GM23248 (cell line): ENCODE data around the gene NRBP1. TPM values are rescaled to one million over a fixed set of nuclear protein-coding genes. Genes with fewer than 3 reads are reported as not detected.

Experiments used
- DNase-seq: peaks from one replicate; pipeline ENCODE4 v3.0.0-alpha.2; 2015
- H2AFZ ChIP-seq: fragments of 200-600 bp; sonication (generic); 2 replicates; pipeline ENCODE4 v1.6.1; 2016; ENCODE audit warnings: antibody characterized with exemption
- H3F3A ChIP-seq: fragments of 200-600 bp; sonication (generic); 2 replicates; pipeline ENCODE4 v1.6.1; 2016; ENCODE audit warnings: mild to moderate bottlenecking, antibody characterized with exemption, mixed run types; ENCODE audit not compliant: insufficient read depth
- H3K27ac ChIP-seq: fragments of 200-600 bp; sonication (generic); 2 replicates; pipeline ENCODE4 v1.5.1; 2016; ENCODE audit warnings: mild to moderate bottlenecking
- H3K27me3 ChIP-seq: fragments of 200-600 bp; sonication (generic); replicated peaks from 2 replicates; pipeline ENCODE4 v1.6.1; 2016; ENCODE audit warnings: mild to moderate bottlenecking; ENCODE audit not compliant: insufficient read depth
- H3K36me3 ChIP-seq: fragments of 200-600 bp; sonication (generic); 2 replicates; pipeline ENCODE4 v1.6.1; 2016; ENCODE audit warnings: low read depth, mild to moderate bottlenecking
- H3K4me1 ChIP-seq: fragments of 200-600 bp; sonication (generic); 2 replicates; pipeline ENCODE4 v1.6.1; 2016; ENCODE audit warnings: mild to moderate bottlenecking; ENCODE audit not compliant: insufficient read depth
- H3K4me2 ChIP-seq: fragments of 200-600 bp; sonication (generic); one replicate; pipeline ENCODE4 v1.6.1; 2016; ENCODE audit warnings: mild to moderate bottlenecking; ENCODE audit not compliant: unreplicated experiment
- H3K4me3 ChIP-seq: fragments of 200-600 bp; sonication (generic); 2 replicates; pipeline ENCODE4 v1.5.1; 2016; ENCODE audit warnings: mild to moderate bottlenecking
- H3K79me2 ChIP-seq: fragments of 200-600 bp; sonication (generic); 2 replicates; pipeline ENCODE4 v1.6.1; 2016; ENCODE audit warnings: mild to moderate bottlenecking; ENCODE audit not compliant: insufficient read depth
- H3K9ac ChIP-seq: fragments of 200-600 bp; sonication (generic); 2 replicates; pipeline ENCODE4 v1.6.1; 2016; ENCODE audit warnings: mild to moderate bottlenecking
- H3K9me2 ChIP-seq: fragments of 200-600 bp; sonication (generic); 2 replicates; pipeline ENCODE4 v1.6.1; 2016; ENCODE audit warnings: mixed run types, mild to moderate bottlenecking, moderate library complexity; ENCODE audit not compliant: insufficient read depth
- H3K9me3 ChIP-seq: fragments of 200-600 bp; sonication (generic); one replicate; pipeline ENCODE4 v1.6.1; 2017; ENCODE audit warnings: low read depth
- H4K20me1 ChIP-seq: fragments of 200-600 bp; sonication (generic); 2 replicates; pipeline ENCODE4 v1.6.0; 2016; ENCODE audit not compliant: insufficient read depth
- EZH2 ChIP-seq: fragments of 200-600 bp; sonication (generic); IDR thresholded peaks from 2 replicates; pipeline ENCODE4 v1.6.1; 2018; ENCODE audit warnings: antibody characterized with exemption, mild to moderate bottlenecking; ENCODE audit not compliant: insufficient read depth, poor library complexity, severe bottlenecking
- EZH2phosphoT487 ChIP-seq: fragments of 200-600 bp; sonication (generic); IDR thresholded peaks from 2 replicates; pipeline ENCODE4 v1.6.1; 2018; ENCODE audit warnings: antibody characterized with exemption, moderate library complexity, mild to moderate bottlenecking, low read depth; ENCODE audit not compliant: insufficient read depth
- WGBS, 2 experiments: methylation state at CpG; one replicate each; pipeline ENCODE4 v1.1.6; 2015 to 2017; ENCODE audit warnings: low lambda C conversion rate in 2 of 2, low coverage in 1 of 2; ENCODE audit errors: missing lambda C conversion rate in 2 of 2; 5-methylcytosine and 5-hydroxymethylcytosine counted together
- in situ Hi-C: fragments of 300-500 bp; cut with MboI; formaldehyde crosslinking; loops from 2 replicates; pipeline ENCODE4 v1.15.0; 2020
- polyA plus RNA-seq: library from polyadenylated mRNA; unstranded; fragments of >200 nt; fragmentation: Nextera tagmentation; extraction: Ambion mirVana; gene quantifications from 2 replicates; pipeline ENCODE4 v1.2.1, GENCODE V29; 2016
- total RNA-seq: library from RNA; depleted of rRNA; stranded (reverse); fragments of >200 nt; shearing (Covaris generic); gene quantifications from 2 replicates; pipeline ENCODE4 v1.2.3, GENCODE V29; 2014; rRNA removed

NRBP1 gene
- total RNA-seq (145 and 165 TPM in 2 replicates), polyA plus RNA-seq (201 and 219 TPM in 2 replicates)

DNA sequence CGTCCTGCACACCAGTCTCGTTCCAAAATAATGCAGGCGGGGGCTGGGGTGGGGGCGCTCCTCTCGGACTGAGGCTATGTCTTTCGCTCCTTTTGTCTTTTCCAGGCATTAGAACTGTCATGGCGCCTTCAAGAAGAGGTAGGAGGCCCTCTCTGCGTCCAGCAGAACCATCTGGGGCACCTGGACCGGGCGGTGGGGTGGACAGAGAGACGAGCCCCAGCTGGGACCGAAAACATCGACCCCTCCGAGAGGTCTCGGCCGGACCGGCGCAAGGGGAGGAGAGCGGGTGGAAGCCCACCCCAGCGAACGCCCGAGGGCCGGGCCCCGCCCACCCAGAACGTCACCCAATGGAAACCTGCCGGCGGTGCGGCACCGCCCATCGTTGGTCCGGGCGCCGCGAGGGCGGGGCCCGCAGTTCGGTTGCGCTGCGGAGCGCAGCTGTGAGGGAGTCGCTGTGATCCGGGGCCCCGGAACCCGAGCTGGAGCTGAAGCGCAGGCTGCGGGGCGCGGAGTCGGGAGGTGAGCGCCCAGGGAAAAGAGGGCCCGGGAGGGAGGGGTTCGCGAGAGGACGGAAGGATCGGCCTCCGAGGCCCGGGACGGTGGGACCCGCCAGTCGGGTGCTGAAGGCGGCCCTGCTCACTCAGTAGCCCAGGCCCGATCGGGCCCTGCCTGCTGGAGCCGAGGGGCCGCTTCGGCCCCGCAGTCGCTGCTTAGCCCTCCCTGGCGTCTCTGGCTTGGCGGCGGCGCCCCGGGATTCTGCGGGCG lies at the start of gene NRBP1:
Gene NRBP1, plus strand, starts transcription at position 419 of the 765 bp plus-strand sequence. CDS start 4,643 bp downstream, outside the sequence.
- peak; percentile 96 for DNase-seq
- H4K20me1 ChIP-seq: peaks cover 12% of the 10 kb centered on the region
- peaks cover 26% of the 10 kb centered on the region for H3F3A ChIP-seq
- no peak for TF ChIP-seq EZH2phosphoT487
- no peak for TF ChIP-seq EZH2
- H2AFZ ChIP-seq: peak within 1 kb of the TSS; percentile 91
- H3K79me2 ChIP-seq: peaks cover 44% of the 10 kb centered on the region
- H3K4me3 ChIP-seq: peak within 1 kb of the TSS; percentile 91
- H3K9ac ChIP-seq: peak within 1 kb of the TSS; percentile 93
- H3K27me3 ChIP-seq: no peaks in the 10 kb centered on the region
- peaks cover 24% of the 10 kb centered on the region for H3K4me1 ChIP-seq
- H3K36me3 ChIP-seq: peaks cover 3% of the 10 kb centered on the region; the same call in 1 of the 2 replicates
- in situ Hi-C loops: no loop called here
- peak within 1 kb of the TSS; percentile 90 for H3K27ac ChIP-seq
- no peaks in the 10 kb centered on the region for H3K9me2 ChIP-seq
- WGBS, 2 experiments: 1% methylated on average over 58 to 67 of the region's 75 CpGs
- no peaks in the 10 kb centered on the region for H3K9me3 ChIP-seq
- H3K4me2 ChIP-seq: peak within 1 kb of the TSS; percentile 100

DNA sequence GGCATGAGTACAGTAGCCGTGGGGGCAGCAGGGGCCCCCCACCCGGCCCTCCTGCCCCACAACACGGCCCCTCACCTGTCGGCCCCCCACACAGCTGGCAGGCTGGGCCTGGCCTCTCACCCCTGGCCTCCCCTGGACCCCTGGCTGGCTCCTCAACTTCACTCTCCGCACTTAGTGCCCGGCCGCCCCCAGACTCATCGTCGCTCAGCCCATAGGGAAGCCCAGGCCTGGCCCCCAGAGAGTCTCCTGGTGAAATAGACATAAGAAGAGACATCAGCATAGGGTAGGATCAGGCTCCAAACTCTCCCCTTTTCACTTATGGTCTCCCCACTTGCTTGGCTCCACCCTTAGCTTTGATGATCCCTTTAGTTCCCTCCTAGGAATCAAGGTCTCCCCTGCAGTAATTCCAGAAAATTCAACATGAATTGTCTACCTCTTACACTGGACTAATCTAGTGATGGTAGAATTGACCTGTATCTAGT lies 49.6 kb upstream of the NRBP1 start:
- Histone ChIP-seq H3K9me3 (no peaks in the 10 kb centered on the region), H3K4me1 (peaks cover 8% of the 10 kb centered on the region), H4K20me1 (no peaks in the 10 kb centered on the region), H3K27me3 (no peaks in the 10 kb centered on the region), H3F3A (peaks cover 33% of the 10 kb centered on the region), H3K9me2 (no peaks in the 10 kb centered on the region), H3K27ac (peak overlapping the region; percentile 90), H3K4me3 (peak overlapping the region; percentile 91), H2AFZ (no peak overlapping the region), H3K9ac (peak overlapping the region; percentile 94), H3K79me2 (peaks cover 53% of the 10 kb centered on the region), H3K36me3 (peaks cover 7% of the 10 kb centered on the region; the same call in 1 of the 2 replicates), H3K4me2 (peak overlapping the region; percentile 96)
- TF ChIP-seq EZH2 (no peak), EZH2phosphoT487 (no peak)
- 79 to 80% methylated on average over 7 of the region's 9 CpGs for WGBS, 2 experiments
- in situ Hi-C loops: no loop called here
- DNase-seq: no peak

DNA sequence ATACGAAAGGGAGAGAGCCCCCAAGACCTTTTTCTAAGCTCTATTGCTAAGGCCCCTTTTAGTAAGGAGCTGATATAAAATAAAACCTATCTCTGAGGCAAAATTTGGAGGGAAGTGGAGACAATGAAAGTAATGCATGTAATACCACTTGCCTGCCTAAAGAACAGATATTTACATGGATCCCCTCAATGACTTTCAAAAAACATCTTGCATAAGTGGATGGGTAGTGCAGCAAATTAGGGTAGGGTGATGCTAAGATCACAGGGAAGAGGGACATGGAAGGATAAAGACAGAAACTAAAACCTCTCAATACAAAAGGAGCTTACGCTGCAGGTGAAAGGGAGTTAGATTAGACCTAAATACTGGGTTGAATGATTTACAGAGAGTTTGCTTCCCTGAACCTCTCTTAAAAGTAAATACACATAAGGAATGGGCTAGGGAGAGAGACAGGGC lies 49.0 kb upstream of the NRBP1 start:
- no peaks in the 10 kb centered on the region for H4K20me1 ChIP-seq
- H3K9ac ChIP-seq: peak overlapping the region; percentile 94
- in situ Hi-C loops: no loop called here
- no peaks in the 10 kb centered on the region for H3K27me3 ChIP-seq
- H2AFZ ChIP-seq: no peak overlapping the region
- no peaks in the 10 kb centered on the region for H3K9me3 ChIP-seq
- peak overlapping the region; percentile 90 for H3K27ac ChIP-seq
- H3F3A ChIP-seq: peaks cover 33% of the 10 kb centered on the region
- no peaks in the 10 kb centered on the region for H3K9me2 ChIP-seq
- H3K36me3 ChIP-seq: peaks cover 4% of the 10 kb centered on the region; the same call in 1 of the 2 replicates
- peak overlapping the region; percentile 91 for H3K4me3 ChIP-seq
- H3K79me2 ChIP-seq: peaks cover 48% of the 10 kb centered on the region
- 94 to 95% methylated on average over 2 of the region's 2 CpGs for WGBS, 2 experiments
- TF ChIP-seq EZH2 (no peak), EZH2phosphoT487 (no peak)
- DNase-seq: no peak
- peaks cover 8% of the 10 kb centered on the region for H3K4me1 ChIP-seq
- H3K4me2 ChIP-seq: peak overlapping the region; percentile 96

GRCh38 chr2:27379836-27380625 lies 48.4 kb upstream of the NRBP1 start:
- no peak for TF ChIP-seq EZH2
- TF ChIP-seq EZH2phosphoT487: no peak
- peaks cover 33% of the 10 kb centered on the region for H3F3A ChIP-seq
- no peaks in the 10 kb centered on the region for H3K9me3 ChIP-seq
- peak overlapping the region; percentile 90 for H3K27ac ChIP-seq
- DNase-seq: peak; percentile 54
- no peaks in the 10 kb centered on the region for H3K9me2 ChIP-seq
- no peaks in the 10 kb centered on the region for H3K36me3 ChIP-seq
- H3K79me2 ChIP-seq: peaks cover 43% of the 10 kb centered on the region
- H3K27me3 ChIP-seq: no peaks in the 10 kb centered on the region
- H3K4me3 ChIP-seq: peak overlapping the region; percentile 91
- WGBS, 2 experiments: 0 to 2% methylated on average over 31 to 35 of the region's 35 CpGs
- no peaks in the 10 kb centered on the region for H4K20me1 ChIP-seq
- H2AFZ ChIP-seq: peak overlapping the region; percentile 12; the same call in 1 of the 2 replicates
- peak overlapping the region; percentile 96 for H3K4me2 ChIP-seq
- in situ Hi-C loops: no loop called here
- peaks cover 8% of the 10 kb centered on the region for H3K4me1 ChIP-seq
- peak overlapping the region; percentile 94 for H3K9ac ChIP-seq
